ENCODE measurements around the gene TBX1.

The TBX1 gene

DNA sequence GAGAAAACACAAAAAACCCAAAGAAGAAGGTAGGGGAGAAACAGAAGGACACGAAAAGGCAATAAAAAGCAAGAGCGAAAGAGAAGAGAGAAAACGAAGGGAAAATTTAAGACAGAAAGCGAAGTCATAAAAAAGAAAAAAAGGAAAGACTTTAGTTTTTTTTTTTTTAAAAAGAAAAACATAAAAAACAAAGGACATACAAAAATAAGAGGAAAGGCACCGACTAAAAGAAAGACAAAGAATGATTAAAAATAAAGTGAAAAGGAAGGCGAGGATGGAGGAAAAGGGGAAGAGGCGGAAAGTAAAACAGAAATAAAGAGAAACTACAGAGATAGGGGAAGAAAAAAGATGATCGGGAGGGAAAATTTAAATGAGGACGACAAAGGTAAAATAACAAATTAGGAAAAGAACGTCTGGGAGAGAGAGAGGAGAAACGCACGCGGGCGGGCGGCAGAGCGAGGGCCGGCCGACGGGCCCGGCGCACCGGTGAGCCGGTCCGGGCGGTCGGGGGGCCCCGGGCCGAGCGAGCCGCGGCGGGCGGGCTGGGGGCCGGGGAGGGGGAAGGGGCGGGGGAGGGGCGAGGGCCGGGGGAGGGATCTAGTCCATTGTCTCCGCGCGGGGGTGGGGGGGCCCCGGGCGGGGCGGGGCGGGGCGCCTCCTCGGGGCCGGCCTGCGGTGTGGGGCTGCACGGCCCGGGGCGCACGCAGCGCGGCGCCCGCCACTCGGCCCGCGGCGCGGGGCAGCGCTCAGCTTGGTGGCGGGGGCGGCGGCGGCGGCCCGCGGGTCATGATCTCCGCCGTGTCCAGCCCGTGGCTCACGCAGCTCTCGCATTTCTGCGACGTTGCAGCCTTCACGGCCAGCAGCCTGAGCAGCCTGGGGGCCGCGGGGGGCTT, at the start of gene TBX1:
TBX1 (plus strand) TSS at position 721 of the 893 bp plus-strand sequence; CDS start at position 787, 66 bp downstream.
- no peak for DNase-seq

DNA sequence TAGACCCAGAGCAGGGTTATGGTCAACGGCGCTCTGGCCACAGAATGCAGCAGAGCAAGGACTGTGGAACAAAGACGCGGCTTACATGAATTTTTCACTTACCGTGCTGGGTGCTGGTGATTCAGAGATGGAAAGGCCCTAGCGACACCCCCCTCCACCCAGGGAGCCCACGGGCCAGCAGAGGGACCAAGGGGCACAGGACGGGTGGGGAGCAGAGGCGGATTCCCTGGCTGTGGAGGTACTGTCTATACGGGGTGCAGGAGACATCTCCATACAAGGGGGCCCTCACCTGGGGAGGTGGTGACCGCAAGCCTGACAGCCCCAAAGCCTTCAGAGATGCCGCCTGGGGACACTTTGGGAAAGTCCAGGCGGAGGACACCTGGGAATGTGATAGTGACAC, 47.3 kb upstream of the TBX1 start:
- no peak for DNase-seq

- DNase-seq = no peak
Measured at GRCh38 chr22:19713650-19714311, 46.8 kb upstream of the TBX1 start.

DNA sequence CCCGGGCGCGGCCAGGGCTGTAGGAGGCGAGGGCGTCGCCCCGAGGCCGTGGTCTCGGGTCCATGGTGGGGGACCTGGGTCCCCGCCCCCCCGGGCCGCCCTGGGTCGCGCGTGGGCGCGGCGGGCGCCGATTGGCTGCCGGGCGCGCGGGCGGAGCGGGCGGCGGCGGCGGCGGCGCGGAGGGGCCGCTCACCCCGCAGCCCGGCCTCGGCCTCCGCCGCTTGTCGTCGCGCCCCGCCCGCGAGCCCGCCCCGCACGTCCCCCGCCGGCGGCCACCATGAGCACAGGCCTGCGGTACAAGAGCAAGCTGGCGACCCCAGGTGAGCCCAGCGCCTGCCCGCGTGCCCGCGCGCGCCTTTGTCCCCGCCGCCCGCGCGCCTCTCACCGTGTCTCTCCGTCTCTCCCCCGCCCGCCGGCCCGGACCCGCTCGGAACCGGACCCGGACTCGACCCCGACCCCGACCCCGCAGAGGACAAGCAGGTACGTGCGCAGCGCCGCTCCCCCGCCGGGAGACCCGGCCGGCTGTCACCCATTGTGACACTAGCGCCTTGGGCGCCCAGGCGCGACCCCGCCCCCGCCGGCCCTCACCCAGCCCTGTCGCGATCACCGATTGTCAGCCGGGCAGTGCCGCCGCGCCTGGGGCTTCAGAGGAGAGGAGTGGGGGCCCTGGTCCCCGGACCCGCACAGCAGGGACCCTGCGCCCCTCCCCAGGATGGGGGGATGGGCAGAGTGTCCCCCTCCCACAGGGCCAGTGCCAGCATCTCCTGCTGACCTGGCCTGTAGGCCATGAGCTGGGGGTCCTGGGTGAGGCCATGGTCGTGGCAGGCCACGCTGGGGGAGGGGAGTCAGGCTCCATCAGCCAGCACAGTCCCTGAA, 46.0 kb upstream of the TBX1 start, which contains the start of gene SEPTIN5:
SEPTIN5 (plus strand) TSS at position 192 of the 876 bp plus-strand sequence; CDS start at position 278, 86 bp downstream.
- no peak for DNase-seq

DNA sequence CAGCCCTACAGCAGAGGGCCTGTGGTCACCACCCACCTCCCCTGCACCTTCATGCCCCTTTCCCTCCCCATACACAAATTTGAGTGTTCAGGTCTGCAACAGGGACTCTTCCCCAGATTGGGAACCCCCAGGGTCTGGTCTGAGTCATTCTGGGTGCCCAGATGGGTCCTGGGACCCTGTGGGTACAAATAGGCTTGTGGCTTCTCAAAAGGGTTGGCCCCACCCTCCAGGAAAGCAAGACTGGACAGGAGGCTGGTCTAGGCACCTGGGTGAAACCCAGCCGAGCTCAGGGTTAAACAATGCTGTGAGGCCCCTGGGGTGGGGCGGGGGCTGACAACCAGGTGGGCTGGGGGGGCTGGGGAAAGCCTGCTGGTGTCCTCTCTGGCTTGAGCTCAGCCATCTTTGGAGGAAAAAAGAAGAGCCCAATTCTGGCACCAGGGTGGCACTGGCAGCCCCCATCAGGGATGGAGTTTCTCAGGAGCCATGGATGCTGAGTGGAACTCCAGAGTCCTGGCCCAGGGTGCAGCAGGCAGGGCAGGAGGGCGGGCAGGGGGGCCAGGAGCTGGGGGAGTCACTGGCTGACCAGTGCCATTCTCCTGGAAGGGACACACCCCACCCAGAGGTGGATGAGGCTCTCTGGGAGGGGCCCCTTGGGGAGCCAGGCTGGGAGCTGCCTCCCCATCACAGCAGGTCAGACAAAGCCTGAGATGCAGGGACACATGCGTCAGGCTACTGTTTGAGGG, 45.2 kb upstream of the TBX1 start:
- no peak for DNase-seq

DNA sequence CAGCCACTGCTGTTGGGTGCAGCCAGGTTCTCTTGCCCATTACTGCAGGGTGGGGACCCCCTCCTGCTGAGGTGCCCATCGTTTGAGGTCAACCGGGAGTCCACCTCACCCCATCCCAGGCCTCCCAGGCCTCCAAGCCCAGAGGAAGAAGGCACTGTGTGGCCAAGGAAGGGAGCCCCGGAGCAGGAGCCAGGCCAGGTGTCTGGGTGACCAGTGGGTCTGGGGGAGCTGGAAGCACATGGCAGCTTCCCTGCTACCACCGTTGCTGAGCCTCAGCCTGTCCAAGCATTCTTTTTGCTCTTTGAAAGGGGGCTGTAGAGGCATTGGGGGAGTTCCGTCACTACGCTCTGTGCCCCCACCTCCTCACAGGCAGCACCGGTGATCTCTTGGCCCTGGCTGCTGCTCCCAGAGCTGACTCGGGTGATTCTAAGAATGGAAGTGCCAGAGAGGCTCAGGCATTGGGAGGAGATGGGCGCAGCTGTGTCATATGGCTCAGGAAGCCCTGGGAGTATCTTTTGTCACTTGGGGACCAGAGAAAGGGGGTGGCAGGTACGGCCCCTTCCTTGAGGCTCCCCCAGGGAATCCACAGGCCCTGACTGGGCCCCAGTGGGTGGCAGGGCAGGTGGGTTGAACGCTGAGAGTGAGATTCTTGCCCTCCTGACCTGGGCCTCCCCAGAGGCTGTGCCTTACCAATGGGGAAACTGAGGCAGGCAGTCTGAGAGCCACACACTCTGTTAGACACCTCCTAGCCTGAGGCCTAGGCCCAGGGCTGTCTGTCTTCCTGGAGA, 44.3 kb upstream of the TBX1 start:
- DNase-seq = no peak

DNA sequence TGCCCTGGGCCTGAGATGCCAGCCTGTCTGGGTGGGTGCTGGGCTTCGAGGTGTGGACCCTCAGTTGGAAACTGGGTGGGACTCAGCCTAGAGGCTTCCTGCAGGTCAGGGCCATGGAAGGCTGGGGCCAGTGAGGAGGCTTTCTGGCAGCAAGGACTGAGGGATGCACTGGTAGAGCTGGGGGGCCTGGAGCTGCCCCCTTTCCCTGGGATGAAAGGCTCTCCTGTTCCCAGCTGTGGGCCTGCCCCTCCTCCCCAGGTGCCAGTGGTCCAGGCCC, 43.8 kb upstream of the TBX1 start:
- DNase-seq = no peak

- DNase-seq = no peak
Measured at GRCh38 chr22:19717181-19717580, 43.4 kb upstream of the TBX1 start.

GRCh38 chr22:19717691-19718455, 42.7 kb upstream of the TBX1 start:
- no peak for DNase-seq

DNA sequence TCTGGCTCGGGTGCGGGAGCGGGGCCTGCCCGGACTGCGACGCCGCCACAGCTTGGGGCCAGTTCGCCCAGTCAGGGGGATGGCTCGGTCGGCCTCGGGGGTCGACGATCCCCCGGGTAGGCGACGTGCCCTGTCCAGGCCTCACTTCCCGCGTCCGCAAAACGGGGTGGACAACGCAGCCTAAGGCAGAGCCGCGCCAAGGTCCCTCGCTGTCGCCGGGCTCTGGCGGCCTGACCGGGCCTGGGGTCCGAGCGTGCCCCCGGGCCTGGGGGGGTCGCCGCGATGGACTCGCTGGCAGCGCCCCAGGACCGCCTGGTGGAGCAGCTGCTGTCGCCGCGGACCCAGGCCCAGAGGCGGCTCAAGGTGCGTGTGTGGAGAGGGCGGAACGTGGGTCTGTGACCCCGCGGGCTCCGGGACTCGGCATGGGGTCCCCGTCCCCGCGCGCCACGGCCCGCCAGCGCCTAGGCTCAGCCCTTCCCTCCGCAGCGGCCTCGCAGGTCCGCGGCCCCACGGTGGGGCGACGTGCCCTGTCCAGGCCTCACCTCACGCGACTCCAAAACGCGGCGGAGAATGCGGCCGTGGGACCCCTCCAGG, 42.0 kb upstream of the TBX1 start:
- no peak for DNase-seq

DNA sequence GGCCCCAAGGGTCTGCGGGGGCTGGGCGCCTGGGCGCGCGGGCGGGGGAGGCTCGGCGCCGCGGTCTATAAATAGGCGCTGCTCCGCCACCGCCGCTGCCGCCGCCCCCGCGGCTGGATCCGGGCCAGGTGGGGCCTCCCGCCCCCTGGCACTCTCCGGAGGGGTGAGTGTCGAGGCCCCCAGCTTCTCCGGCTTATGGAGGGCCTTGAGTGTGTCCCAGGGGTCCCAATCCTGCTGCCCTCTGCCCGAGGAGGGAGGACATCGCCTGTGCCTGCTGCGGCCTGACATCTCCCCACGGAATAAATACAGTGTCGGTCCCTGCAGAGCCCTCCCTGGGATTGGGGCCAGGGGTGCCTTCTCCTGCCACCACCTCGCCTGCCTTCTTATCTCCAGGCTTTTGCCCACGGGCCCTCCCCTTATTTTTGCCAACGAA, 41.5 kb upstream of the TBX1 start:
- no peak for DNase-seq

DNA sequence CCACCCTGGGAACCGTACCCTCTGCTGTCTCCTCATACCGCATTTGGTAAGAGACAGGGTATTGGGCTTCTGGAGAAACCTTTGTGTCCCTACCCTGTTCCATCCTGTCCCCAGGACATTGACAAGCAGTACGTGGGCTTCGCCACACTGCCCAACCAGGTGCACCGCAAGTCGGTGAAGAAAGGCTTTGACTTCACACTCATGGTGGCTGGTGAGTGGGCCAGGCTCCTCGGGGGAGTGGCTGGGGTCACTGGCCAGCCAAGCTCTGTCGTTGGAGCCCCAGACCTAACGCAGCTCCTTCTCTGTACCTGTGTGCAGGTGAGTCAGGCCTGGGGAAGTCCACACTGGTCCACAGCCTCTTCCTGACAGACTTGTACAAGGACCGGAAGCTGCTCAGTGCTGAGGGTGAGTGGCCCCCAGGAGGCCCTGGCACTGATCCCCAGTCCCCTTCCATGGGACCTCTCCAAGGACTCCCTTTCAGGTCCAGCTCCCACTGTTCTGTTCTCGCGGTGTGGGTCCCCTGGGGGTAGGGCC, 41.0 kb upstream of the TBX1 start:
- DNase-seq = no peak

DNA sequence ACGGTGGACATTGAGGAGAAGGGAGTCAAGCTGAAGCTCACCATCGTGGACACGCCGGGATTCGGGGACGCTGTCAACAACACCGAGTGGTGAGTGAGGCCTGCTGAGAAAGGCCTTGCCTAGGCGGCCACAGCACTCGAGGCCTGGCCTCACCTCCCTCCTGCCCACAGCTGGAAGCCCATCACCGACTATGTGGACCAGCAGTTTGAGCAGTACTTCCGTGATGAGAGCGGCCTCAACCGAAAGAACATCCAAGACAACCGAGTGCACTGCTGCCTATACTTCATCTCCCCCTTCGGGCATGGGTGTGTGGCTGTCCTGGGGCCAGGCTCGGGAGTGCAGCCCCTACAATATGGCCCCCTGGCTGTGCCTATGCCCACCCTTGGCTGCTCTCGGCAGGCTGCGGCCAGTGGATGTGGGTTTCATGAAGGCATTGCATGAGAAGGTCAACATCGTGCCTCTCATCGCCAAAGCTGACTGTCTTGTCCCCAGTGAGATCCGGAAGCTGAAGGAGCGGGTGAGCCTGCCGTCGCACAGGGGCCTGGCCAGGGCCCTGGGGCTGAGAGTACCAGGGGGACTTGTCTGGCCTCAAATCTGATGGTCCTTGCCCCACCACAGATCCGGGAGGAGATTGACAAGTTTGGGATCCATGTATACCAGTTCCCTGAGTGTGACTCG, 40.3 kb upstream of the TBX1 start:
- DNase-seq = no peak

- no peak for DNase-seq
Measured at GRCh38 chr22:19720999-19721329, 39.6 kb upstream of the TBX1 start.

- DNase-seq = no peak
Measured at GRCh38 chr22:19721330-19722177, 39.0 kb upstream of the TBX1 start.

DNA sequence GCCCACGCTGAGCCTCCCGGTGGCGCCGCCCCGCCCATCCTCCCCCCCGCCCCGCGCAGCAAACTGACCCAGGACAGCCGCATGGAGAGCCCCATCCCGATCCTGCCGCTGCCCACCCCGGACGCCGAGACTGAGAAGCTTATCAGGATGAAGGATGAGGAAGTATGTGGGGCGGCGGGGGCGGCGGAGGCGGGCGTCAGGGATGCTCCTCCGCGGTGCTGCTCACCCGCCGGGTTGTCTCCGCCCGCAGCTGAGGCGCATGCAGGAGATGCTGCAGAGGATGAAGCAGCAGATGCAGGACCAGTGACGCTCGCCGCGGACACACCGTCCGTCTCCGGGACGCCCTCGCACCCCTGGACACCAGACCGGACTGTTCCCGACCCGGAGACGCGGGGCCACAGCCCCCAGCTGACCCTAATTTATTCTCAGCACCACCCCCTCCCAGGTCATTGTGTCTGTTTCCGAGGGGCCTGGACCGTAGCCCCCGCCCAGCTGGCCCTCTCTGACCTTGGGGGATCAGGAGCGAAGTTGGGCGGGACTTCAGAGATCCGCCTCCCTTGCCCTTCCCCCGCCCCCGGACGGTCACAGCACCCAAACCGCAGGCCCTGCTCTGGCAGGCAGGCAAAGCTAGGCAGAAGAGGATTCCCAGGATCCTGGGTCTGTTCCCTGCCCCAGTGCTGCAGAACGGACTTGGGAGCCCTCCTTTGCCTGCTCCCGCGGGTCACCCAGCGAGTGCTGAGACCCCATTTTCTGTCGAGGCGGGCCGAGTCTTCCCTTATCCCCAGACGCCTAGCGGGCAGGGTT, 38.2 kb upstream of the TBX1 start:
- no peak for DNase-seq

GRCh38 chr22:19722982-19723231, 37.7 kb upstream of the TBX1 start:
- DNase-seq = no peak

Data from NCI-H187 treated with DMSO at 0.1 percent for 48 hours (cell line).